Smooth muscle cell (in vitro differentiated cells): ENCODE measurements around the gene SAFB. TPM values are rescaled to one million over a fixed set of nuclear protein-coding genes. Genes with fewer than 3 reads are reported as not detected.

Experiments
- DNase-seq: peaks from one replicate; lab custom pipeline; 2025; ENCODE audit not compliant: unreplicated experiment; lab: John Stamatoyannopoulos, UW
- H2AFZ ChIP-seq: fragments of 200-600 bp; sonication (generic); 2 replicates; pipeline ENCODE4 v1.6.0; 2016; ENCODE audit warnings: antibody characterized with exemption, low read depth, mild to moderate bottlenecking
- H3F3A ChIP-seq: fragments of 200-600 bp; sonication (generic); 2 replicates; pipeline ENCODE4 v1.6.0; 2017; ENCODE audit warnings: antibody characterized with exemption, low read depth
- H3K27ac ChIP-seq: fragments of 200-600 bp; sonication (generic); 2 replicates; pipeline ENCODE4 v1.5.1; 2016; ENCODE audit warnings: low read depth, mild to moderate bottlenecking
- H3K27me3 ChIP-seq: fragments of 200-600 bp; sonication (generic); 2 replicates; pipeline ENCODE4 v1.6.1; 2016; ENCODE audit warnings: low read depth, mild to moderate bottlenecking
- H3K36me3 ChIP-seq: fragments of 200-600 bp; sonication (generic); 2 replicates; pipeline ENCODE4 v1.5.1; 2016; ENCODE audit warnings: low read depth
- H3K4me1 ChIP-seq: fragments of 200-600 bp; sonication (generic); 2 replicates; pipeline ENCODE4 v1.5.1; 2016; ENCODE audit warnings: low read depth
- H3K4me2 ChIP-seq: fragments of 200-600 bp; sonication (generic); 2 replicates; pipeline ENCODE4 v1.6.0; 2016; ENCODE audit warnings: mild to moderate bottlenecking
- H3K4me3 ChIP-seq: fragments of 200-600 bp; sonication (generic); 2 replicates; pipeline ENCODE4 v1.5.1; 2016; ENCODE audit warnings: mild to moderate bottlenecking
- H3K79me2 ChIP-seq: fragments of 200-600 bp; sonication (generic); 2 replicates; pipeline ENCODE4 v1.6.0; 2016; ENCODE audit warnings: low read depth, mild to moderate bottlenecking
- H3K9ac ChIP-seq: fragments of 200-600 bp; sonication (generic); 2 replicates; pipeline ENCODE4 v1.6.0; 2016; ENCODE audit warnings: low read depth
- H3K9me3 ChIP-seq: fragments of 200-600 bp; sonication (generic); replicated peaks from 2 replicates; pipeline ENCODE4 v1.5.1; 2016; ENCODE audit warnings: low read depth
- H4K20me1 ChIP-seq: fragments of 200-600 bp; sonication (generic); 2 replicates; pipeline ENCODE4 v1.6.0; 2016; ENCODE audit warnings: low read depth
- CTCF ChIP-seq: fragments of 200-600 bp; sonication (generic); IDR thresholded peaks from 2 replicates; pipeline ENCODE4 v1.5.1; 2017; ENCODE audit warnings: borderline replicate concordance, mild to moderate bottlenecking, antibody characterized with exemption; ENCODE audit not compliant: insufficient read depth, poor library complexity, severe bottlenecking
- WGBS: methylation state at CpG from one replicate; pipeline ENCODE4 v1.1.7; 2016; ENCODE audit warnings: low lambda C conversion rate; 5-methylcytosine and 5-hydroxymethylcytosine counted together
- polyA plus RNA-seq: library from polyadenylated mRNA; unstranded; fragments of >200 nt; fragmentation: Nextera tagmentation; extraction: Ambion mirVana; gene quantifications from 2 replicates; pipeline ENCODE4 v1.2.1, GENCODE V29; 2016
- total RNA-seq: library from RNA; depleted of rRNA; stranded (reverse); fragments of >200 nt; gene quantifications from 2 replicates; pipeline ENCODE4 v1.2.3, GENCODE V29; 2014

The SAFB gene
- total and polyA plus RNA-seq, 2 experiments from 2014 or later: 22.8 to 74.3 TPM

- TF ChIP-seq CTCF: no peak
- Histone ChIP-seq H4K20me1 (peaks cover 16% of the 10 kb centered on the region), H3K36me3 (peaks cover 4% of the 10 kb centered on the region), H3K4me3 (no peak overlapping the region), H3K79me2 (no peaks in the 10 kb centered on the region), H3F3A (no peaks in the 10 kb centered on the region), H2AFZ (no peak overlapping the region), H3K9me3 (no peaks in the 10 kb centered on the region), H3K27ac (no peak overlapping the region), H3K4me2 (no peak overlapping the region), H3K27me3 (no peaks in the 10 kb centered on the region), H3K9ac (no peak overlapping the region), H3K4me1 (peaks cover 7% of the 10 kb centered on the region)
- DNase-seq: no peak
- 99% methylated on average over 9 of the region's 9 CpGs for WGBS
These were observed 32.1 kb upstream of the SAFB start for GRCh38 chr19:5590865-5591154.

GRCh38 chr19:5591476-5591875 is 31.4 kb upstream of the SAFB start:
- no peak for DNase-seq
- no peak overlapping the region for H3K4me3 ChIP-seq
- H3K4me1 ChIP-seq: peaks cover under 1% of the 10 kb centered on the region
- WGBS: 99% methylated on average over 17 of the region's 17 CpGs
- H3K4me2 ChIP-seq: no peak overlapping the region
- no peak overlapping the region for H2AFZ ChIP-seq
- no peaks in the 10 kb centered on the region for H3K27me3 ChIP-seq
- H3F3A ChIP-seq: no peaks in the 10 kb centered on the region
- H4K20me1 ChIP-seq: peaks cover 10% of the 10 kb centered on the region
- H3K9me3 ChIP-seq: no peaks in the 10 kb centered on the region
- no peak for TF ChIP-seq CTCF
- no peaks in the 10 kb centered on the region for H3K79me2 ChIP-seq
- H3K36me3 ChIP-seq: peaks cover 4% of the 10 kb centered on the region
- H3K27ac ChIP-seq: no peak overlapping the region
- no peak overlapping the region for H3K9ac ChIP-seq

- Histone ChIP-seq H3K9me3 (no peaks in the 10 kb centered on the region), H3K27ac (no peak overlapping the region), H4K20me1 (peaks cover 7% of the 10 kb centered on the region), H3K4me1 (no peaks in the 10 kb centered on the region), H3K4me2 (no peak overlapping the region), H3K9ac (no peak overlapping the region), H3K4me3 (no peak overlapping the region), H3F3A (no peaks in the 10 kb centered on the region), H3K27me3 (no peaks in the 10 kb centered on the region), H2AFZ (no peak overlapping the region), H3K36me3 (peaks cover 11% of the 10 kb centered on the region), H3K79me2 (no peaks in the 10 kb centered on the region)
- no peak for TF ChIP-seq CTCF
- no peak for DNase-seq
- WGBS: 97% methylated on average over 24 of the region's 24 CpGs
These were observed 30.1 kb upstream of the SAFB start for GRCh38 chr19:5592531-5593342.
